ENCODE data around the gene RLN3. TPM values are rescaled to one million over a fixed set of nuclear protein-coding genes. Genes with fewer than 3 reads are reported as not detected.

Gene RLN3
- polyA plus RNA-seq, 1 of the 3 experiments (the other 2 are of a cell fraction): not detected

DNA sequence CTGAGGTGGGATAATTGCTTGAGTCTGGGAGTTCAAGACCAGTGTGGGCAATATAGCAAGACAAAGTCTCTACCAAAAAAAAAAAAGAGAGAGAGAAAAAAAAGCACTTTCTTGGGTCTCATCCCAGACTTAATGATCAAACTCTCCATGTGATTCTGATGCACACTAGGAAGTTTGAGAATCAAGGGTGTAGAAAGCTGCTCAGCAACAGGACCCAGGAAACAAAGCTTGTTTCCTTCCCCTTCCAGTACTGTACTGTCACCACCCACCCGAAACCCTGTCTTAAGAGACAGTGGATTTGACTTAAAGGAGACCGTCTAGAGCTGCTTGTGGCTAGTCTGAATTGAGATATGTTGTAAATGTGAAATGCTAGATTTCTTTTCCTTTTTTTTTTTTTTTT lies 50.5 kb downstream of the RLN3 start (continued):
- TF ChIP-seq, protein P1, sequence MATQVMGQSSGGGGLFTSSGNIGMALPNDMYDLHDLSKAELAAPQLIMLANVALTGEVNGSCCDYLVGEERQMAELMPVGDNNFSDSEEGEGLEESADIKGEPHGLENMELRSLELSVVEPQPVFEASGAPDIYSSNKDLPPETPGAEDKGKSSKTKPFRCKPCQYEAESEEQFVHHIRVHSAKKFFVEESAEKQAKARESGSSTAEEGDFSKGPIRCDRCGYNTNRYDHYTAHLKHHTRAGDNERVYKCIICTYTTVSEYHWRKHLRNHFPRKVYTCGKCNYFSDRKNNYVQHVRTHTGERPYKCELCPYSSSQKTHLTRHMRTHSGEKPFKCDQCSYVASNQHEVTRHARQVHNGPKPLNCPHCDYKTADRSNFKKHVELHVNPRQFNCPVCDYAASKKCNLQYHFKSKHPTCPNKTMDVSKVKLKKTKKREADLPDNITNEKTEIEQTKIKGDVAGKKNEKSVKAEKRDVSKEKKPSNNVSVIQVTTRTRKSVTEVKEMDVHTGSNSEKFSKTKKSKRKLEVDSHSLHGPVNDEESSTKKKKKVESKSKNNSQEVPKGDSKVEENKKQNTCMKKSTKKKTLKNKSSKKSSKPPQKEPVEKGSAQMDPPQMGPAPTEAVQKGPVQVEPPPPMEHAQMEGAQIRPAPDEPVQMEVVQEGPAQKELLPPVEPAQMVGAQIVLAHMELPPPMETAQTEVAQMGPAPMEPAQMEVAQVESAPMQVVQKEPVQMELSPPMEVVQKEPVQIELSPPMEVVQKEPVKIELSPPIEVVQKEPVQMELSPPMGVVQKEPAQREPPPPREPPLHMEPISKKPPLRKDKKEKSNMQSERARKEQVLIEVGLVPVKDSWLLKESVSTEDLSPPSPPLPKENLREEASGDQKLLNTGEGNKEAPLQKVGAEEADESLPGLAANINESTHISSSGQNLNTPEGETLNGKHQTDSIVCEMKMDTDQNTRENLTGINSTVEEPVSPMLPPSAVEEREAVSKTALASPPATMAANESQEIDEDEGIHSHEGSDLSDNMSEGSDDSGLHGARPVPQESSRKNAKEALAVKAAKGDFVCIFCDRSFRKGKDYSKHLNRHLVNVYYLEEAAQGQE (IDR thresholded peaks at IDR 0.05; ENCODE audit: low read depth, low read length): no peak

Other genes starting within 250 kb of the RLN3 start
- gene ZSWIM4, start 232.7 kb upstream of the RLN3 start, polyA plus RNA-seq (2012; rRNA removed): 3.5 and 4.7 TPM in 2 replicates
- gene NANOS3, start 151.0 kb upstream of the RLN3 start, polyA plus RNA-seq (2012; rRNA removed): 0.53 and 0.57 TPM in 2 replicates
- 1.5 and 1.8 TPM in 2 replicates for gene BRME1, start 122.0 kb upstream of the RLN3 start, polyA plus RNA-seq (2012; rRNA removed)
- 18.7 and 24.2 TPM in 2 replicates for gene CC2D1A, start 121.9 kb upstream of the RLN3 start, polyA plus RNA-seq (2012; rRNA removed)
- 4.2 and 7.5 TPM in 2 replicates for gene PODNL1, start 89.7 kb upstream of the RLN3 start, polyA plus RNA-seq (2012; rRNA removed)
- gene DCAF15, start 75.6 kb upstream of the RLN3 start, polyA plus RNA-seq (2012; rRNA removed): 36.7 and 55.6 TPM in 2 replicates
- gene RFX1, start 21.8 kb upstream of the RLN3 start, polyA plus RNA-seq (2012; rRNA removed): 0.54 and 1.5 TPM in 2 replicates
- gene IL27RA, start 3.6 kb downstream of the RLN3 start, polyA plus RNA-seq (2012; rRNA removed): 9.3 TPM in 2 replicates
- gene PALM3, start 33.9 kb downstream of the RLN3 start, polyA plus RNA-seq (2012; rRNA removed): 5.2 and 5.5 TPM in 2 replicates
- 1.6 and 2.6 TPM in 2 replicates for gene MISP3, start 44.6 kb downstream of the RLN3 start, polyA plus RNA-seq (2012; rRNA removed)
- not detected in 2 replicates for gene C19orf67, start 57.6 kb downstream of the RLN3 start, polyA plus RNA-seq (2012; rRNA removed)
- gene SAMD1, start 62.6 kb downstream of the RLN3 start, polyA plus RNA-seq (2012; rRNA removed): 11.7 and 19.0 TPM in 2 replicates
- gene PRKACA, start 89.6 kb downstream of the RLN3 start, polyA plus RNA-seq (2012; rRNA removed): 17.2 and 48.4 TPM in 2 replicates
- 17.8 and 19.0 TPM in 2 replicates for gene ASF1B, start 108.4 kb downstream of the RLN3 start, polyA plus RNA-seq (2012; rRNA removed)
- 13.4 TPM in 2 replicates for gene ADGRL1, start 178.0 kb downstream of the RLN3 start, polyA plus RNA-seq (2012; rRNA removed)